Calu3 (cell line): ENCODE results near the gene ULK4. TPM values are rescaled to one million over a fixed set of nuclear protein-coding genes. Genes with fewer than 3 reads are reported as not detected.

Experiments
- BruUV-seq: library from RNA; stranded (reverse); fragments of 400-500 nt; replicated peaks from 2 replicates; lab custom pipeline; 2021; lab: Mats Ljungman, UMichigan
- CTCF ChIA-PET: fragments of 300-600 bp; sonication (Branson Sonifier 250); formaldehyde crosslinking; loops from one replicate; lab custom pipeline; 2022; ENCODE audit warnings: antibody characterized with exemption; lab: Charles Lee
- DNase-seq: peaks from one replicate; pipeline ENCODE4 v3.0.0; 2022
- H3K27ac Mint-ChIP-seq: one replicate; pipeline ENCODE4 v1.8.0; 2022; ENCODE audit warnings: mixed read lengths; ENCODE audit not compliant: unreplicated experiment
- H3K27me3 Mint-ChIP-seq: one replicate; pipeline ENCODE4 v1.8.0; 2022; ENCODE audit warnings: mixed read lengths; ENCODE audit not compliant: unreplicated experiment
- H3K36me3 Mint-ChIP-seq: one replicate; pipeline ENCODE4 v1.8.0; 2022; ENCODE audit warnings: mild to moderate bottlenecking, moderate library complexity, mixed read lengths; ENCODE audit not compliant: insufficient read depth, unreplicated experiment
- H3K4me1 Mint-ChIP-seq: one replicate; pipeline ENCODE4 v1.8.0; 2022; ENCODE audit warnings: mild to moderate bottlenecking, low read depth, mixed read lengths; ENCODE audit not compliant: unreplicated experiment
- H3K4me3 Mint-ChIP-seq: one replicate; pipeline ENCODE4 v1.8.0; 2022; ENCODE audit warnings: mild to moderate bottlenecking, low read depth, moderate library complexity, mixed read lengths; ENCODE audit not compliant: unreplicated experiment
- H3K9me3 Mint-ChIP-seq: one replicate; pipeline ENCODE4 v1.8.0; 2022; ENCODE audit warnings: low read depth, mixed read lengths; ENCODE audit not compliant: unreplicated experiment
- intact Hi-C: fragments of 100-400 bp; cut with micrococcal nuclease; formaldehyde crosslinking; loops from one replicate; pipeline ENCODE4 v1.10.0; 2022; ENCODE audit not compliant: unreplicated experiment
- total RNA-seq: library from RNA; stranded (reverse); gene quantifications from 2 replicates; pipeline ENCODE4 v1.2.3, GENCODE V29; 2022
- TF ChIP-seq, protein P1 (sequence below): fragments of 200-600 bp; IDR thresholded peaks from one replicate; pipeline ENCODE4 v1.8.0; 2022; ENCODE audit warnings: antibody characterized with exemption; ENCODE audit not compliant: unreplicated experiment

ULK4 gene
- total RNA-seq, 1 experiment from 2014 or later: 8.7 TPM

DNA sequence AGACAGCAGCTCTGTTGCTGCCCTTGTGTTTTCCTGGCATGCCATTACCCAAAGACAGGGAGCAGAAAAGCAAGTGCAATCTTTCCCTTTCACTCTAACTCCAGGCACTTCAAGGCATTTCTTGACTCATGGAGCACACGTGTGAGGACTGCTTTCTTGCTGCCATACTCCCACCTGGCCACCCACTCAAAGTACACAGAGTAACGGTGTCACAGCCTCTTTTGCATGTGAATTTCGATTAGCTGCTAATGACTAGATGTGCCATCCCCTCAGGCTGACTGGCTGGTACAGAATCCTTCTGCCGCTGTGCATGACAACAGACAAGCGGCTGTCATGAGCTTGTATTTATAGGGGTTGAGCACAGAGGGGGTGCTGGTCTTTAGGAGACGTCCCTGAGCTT is 382.0 kb downstream of the ULK4 start:
- TF ChIP-seq, protein P1, sequence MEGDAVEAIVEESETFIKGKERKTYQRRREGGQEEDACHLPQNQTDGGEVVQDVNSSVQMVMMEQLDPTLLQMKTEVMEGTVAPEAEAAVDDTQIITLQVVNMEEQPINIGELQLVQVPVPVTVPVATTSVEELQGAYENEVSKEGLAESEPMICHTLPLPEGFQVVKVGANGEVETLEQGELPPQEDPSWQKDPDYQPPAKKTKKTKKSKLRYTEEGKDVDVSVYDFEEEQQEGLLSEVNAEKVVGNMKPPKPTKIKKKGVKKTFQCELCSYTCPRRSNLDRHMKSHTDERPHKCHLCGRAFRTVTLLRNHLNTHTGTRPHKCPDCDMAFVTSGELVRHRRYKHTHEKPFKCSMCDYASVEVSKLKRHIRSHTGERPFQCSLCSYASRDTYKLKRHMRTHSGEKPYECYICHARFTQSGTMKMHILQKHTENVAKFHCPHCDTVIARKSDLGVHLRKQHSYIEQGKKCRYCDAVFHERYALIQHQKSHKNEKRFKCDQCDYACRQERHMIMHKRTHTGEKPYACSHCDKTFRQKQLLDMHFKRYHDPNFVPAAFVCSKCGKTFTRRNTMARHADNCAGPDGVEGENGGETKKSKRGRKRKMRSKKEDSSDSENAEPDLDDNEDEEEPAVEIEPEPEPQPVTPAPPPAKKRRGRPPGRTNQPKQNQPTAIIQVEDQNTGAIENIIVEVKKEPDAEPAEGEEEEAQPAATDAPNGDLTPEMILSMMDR: no peak
- Mint-ChIP-seq H3K4me3 (no peak overlapping the region), H3K4me1 (no peaks in the 10 kb centered on the region), H3K9me3 (peaks cover 3% of the 10 kb centered on the region), H3K27me3 (no peaks in the 10 kb centered on the region), H3K27ac (no peak overlapping the region), H3K36me3 (no peaks in the 10 kb centered on the region)
- intact Hi-C loops: no loop called here
- no TSS peak for BruUV-seq
- DNase-seq: no peak
- CTCF ChIA-PET: no interaction called here

DNA sequence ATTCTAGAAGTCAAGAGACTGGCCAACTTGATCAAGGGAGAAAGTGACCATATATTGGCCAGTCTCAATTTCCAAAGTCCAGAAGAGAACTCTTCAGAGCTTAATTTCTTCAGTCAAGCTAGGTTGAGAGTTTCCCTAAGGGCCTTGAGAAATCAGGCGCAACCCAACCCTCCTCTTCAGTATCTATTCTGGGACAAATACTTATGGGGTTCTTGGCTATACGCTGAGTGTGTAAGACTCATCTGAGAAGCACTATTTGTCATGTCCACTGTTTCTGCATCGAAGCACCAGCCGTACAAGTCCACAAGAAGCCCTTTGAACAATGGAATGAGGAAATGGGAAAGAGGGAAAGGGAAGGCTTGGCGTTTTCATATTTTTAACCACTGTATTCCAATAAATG is 383.1 kb downstream of the ULK4 start:
- DNase-seq: no peak
- no peak overlapping the region for H3K4me3 Mint-ChIP-seq
- peaks cover 3% of the 10 kb centered on the region for H3K9me3 Mint-ChIP-seq
- H3K27me3 Mint-ChIP-seq: no peaks in the 10 kb centered on the region
- intact Hi-C loops: no loop called here
- no peaks in the 10 kb centered on the region for H3K36me3 Mint-ChIP-seq
- TF ChIP-seq, protein P1: no peak
- no peaks in the 10 kb centered on the region for H3K4me1 Mint-ChIP-seq
- H3K27ac Mint-ChIP-seq: no peak overlapping the region
- no TSS peak for BruUV-seq
- CTCF ChIA-PET: no interaction called here

DNA sequence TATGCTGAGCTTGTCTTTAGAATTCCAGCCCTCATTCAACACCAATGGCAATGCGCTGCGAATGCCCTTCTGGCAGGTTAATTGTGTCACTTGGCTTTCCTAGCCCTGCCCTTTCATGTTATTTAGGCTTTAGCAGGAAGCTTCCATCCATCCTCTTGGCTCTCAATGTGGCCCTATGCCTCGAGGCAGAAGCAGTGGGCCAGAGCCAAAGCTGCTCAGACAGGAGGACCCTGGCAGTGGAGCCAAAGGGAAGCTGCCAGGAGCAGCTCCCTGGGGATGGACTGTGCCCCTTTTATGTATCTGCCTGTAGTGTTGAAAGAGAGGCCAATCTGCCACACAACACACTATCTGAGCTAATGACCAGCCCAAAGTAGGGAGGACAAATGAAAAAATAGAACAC is 386.2 kb downstream of the ULK4 start:
- Mint-ChIP-seq H3K4me1 (no peaks in the 10 kb centered on the region), H3K27ac (no peak overlapping the region), H3K36me3 (no peaks in the 10 kb centered on the region), H3K27me3 (no peaks in the 10 kb centered on the region), H3K4me3 (no peak overlapping the region), H3K9me3 (no peaks in the 10 kb centered on the region)
- CTCF ChIA-PET: no interaction called here
- BruUV-seq: no TSS peak
- intact Hi-C loops: no loop called here
- DNase-seq: no peak
- TF ChIP-seq, protein P1: no peak

DNA sequence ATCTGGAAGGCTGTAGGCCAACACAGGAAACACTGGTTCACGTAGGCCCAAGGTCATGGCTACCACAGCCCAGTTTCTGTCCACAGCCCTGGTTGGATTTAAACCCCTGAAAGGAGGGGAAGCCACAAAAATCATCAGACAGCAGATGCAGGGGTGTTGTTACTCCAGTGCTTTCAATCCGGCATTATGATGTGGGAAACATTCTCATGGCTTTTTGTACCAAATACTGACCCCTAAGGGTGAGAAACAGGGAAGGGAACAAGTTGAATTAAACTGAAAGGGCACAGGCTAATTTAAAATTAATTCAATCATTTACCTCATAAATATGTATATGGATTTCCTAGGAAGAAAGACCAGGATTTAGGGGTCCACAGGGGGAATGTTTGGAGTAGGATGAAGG is 387.0 kb downstream of the ULK4 start:
- Mint-ChIP-seq H3K36me3 (no peaks in the 10 kb centered on the region), H3K4me3 (no peak overlapping the region), H3K9me3 (no peaks in the 10 kb centered on the region), H3K4me1 (no peaks in the 10 kb centered on the region), H3K27ac (no peak overlapping the region), H3K27me3 (peaks cover 2% of the 10 kb centered on the region)
- TF ChIP-seq, protein P1: no peak
- BruUV-seq: no TSS peak
- DNase-seq: no peak
- CTCF ChIA-PET: no interaction called here
- intact Hi-C loops: no loop called here
